Transverse colon (tissue), 4 donors: ENCODE data around the gene DCP1B.

Source experiments
- EP300 ChIP-seq: sonication (generic); formaldehyde crosslinking; IDR thresholded peaks from one replicate; pipeline ENCODE4 v1.6.1; 2017; ENCODE audit warnings: antibody characterized with exemption, low read depth
- POLR2A ChIP-seq: fragments of 450-650 bp; IDR thresholded peaks from one replicate; pipeline ENCODE4 v1.6.1; 2016; ENCODE audit warnings: antibody characterized with exemption, mild to moderate bottlenecking, moderate library complexity
- POLR2AphosphoS5 ChIP-seq, 3 donors: sonication (generic); formaldehyde crosslinking; IDR thresholded peaks; one replicate each; pipeline ENCODE4 v1.6.1; 2016; ENCODE audit warnings: antibody characterized with exemption in 3 of 3
- TF ChIP-seq, protein P1 (sequence below), 5 experiments: fragments of 200-600 bp in 3 of 5; fragments of 450-650 bp in 2 of 5; sonication (generic) in 3 of 5; IDR thresholded peaks; 1 replicate in 2 of 5; 2 replicates in 3 of 5; pipeline ENCODE4 v1.5.1; 2016 to 2017; ENCODE audit warnings: antibody characterized with exemption in 5 of 5, inconsistent platforms in 3 of 5, mild to moderate bottlenecking in 2 of 5, moderate library complexity in 1 of 5

- TF ChIP-seq, protein P1, sequence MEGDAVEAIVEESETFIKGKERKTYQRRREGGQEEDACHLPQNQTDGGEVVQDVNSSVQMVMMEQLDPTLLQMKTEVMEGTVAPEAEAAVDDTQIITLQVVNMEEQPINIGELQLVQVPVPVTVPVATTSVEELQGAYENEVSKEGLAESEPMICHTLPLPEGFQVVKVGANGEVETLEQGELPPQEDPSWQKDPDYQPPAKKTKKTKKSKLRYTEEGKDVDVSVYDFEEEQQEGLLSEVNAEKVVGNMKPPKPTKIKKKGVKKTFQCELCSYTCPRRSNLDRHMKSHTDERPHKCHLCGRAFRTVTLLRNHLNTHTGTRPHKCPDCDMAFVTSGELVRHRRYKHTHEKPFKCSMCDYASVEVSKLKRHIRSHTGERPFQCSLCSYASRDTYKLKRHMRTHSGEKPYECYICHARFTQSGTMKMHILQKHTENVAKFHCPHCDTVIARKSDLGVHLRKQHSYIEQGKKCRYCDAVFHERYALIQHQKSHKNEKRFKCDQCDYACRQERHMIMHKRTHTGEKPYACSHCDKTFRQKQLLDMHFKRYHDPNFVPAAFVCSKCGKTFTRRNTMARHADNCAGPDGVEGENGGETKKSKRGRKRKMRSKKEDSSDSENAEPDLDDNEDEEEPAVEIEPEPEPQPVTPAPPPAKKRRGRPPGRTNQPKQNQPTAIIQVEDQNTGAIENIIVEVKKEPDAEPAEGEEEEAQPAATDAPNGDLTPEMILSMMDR (IDR thresholded peaks at IDR 0.05), result no peak
- TF ChIP-seq POLR2AphosphoS5 (IDR thresholded peaks at IDR 0.05) (no peak), POLR2A (no peak), EP300 (no peak)
Measured at GRCh38 chr12:2013086-2013485, 8.8 kb upstream of the DCP1B start.
